DND-41 (cell line): ENCODE data around the gene CSNK1G1.
A peak's percentile ranks its signal among the peaks of the same experiment; 100 is the strongest.

Experiments used
- ATAC-seq: fragments of 200-7000 bp; cut with Tn5 transposase; 3 replicates; pipeline ENCODE4 v1.9.1; 2021; ENCODE audit warnings: low read depth; ENCODE audit not compliant: insufficient read depth
- DNase-seq: peaks from one replicate; pipeline ENCODE4 v3.0.0-alpha.2; 2020
- H2AFZ ChIP-seq: 2 replicates; pipeline ENCODE4 v1.6.0; 2012; ENCODE audit warnings: low read depth, low read length
- H3K27ac ChIP-seq: 2 replicates; pipeline ENCODE4 v1.5.1; 2012; ENCODE audit warnings: low read length, inconsistent platforms
- H3K27me3 ChIP-seq: fragments of 200-600 bp; sonication (generic); 2 replicates; pipeline ENCODE4 v1.6.0; 2012; ENCODE audit warnings: low read length, mild to moderate bottlenecking, inconsistent platforms; ENCODE audit not compliant: insufficient read depth, poor library complexity
- H3K36me3 ChIP-seq: 2 replicates; pipeline ENCODE4 v1.5.1; 2012; ENCODE audit warnings: low read length, inconsistent platforms; ENCODE audit not compliant: insufficient read depth
- H3K4me1 ChIP-seq: 2 replicates; pipeline ENCODE4 v1.5.1; 2012; ENCODE audit warnings: mild to moderate bottlenecking, low read length; ENCODE audit not compliant: insufficient read depth
- H3K4me2 ChIP-seq: 2 replicates; pipeline ENCODE4 v1.6.0; 2012; ENCODE audit warnings: mild to moderate bottlenecking, moderate library complexity, low read length, inconsistent platforms; ENCODE audit not compliant: insufficient read depth
- H3K4me3 ChIP-seq, 2 experiments: fragments of 200-600 bp in 1 of 2; shearing (Covaris generic) in 1 of 2; 2 replicates each; pipeline ENCODE4 v1.5.1; 2012 to 2016; ENCODE audit warnings: inconsistent platforms in 2 of 2, low read length in 2 of 2, mild to moderate bottlenecking in 2 of 2, low read depth in 1 of 2, moderate library complexity in 1 of 2
- H3K79me2 ChIP-seq: 2 replicates; pipeline ENCODE4 v1.6.0; 2012; ENCODE audit warnings: low read length, inconsistent platforms; ENCODE audit not compliant: insufficient read depth
- H3K9ac ChIP-seq: 2 replicates; pipeline ENCODE4 v1.6.0; 2012; ENCODE audit warnings: low read depth, mild to moderate bottlenecking, inconsistent platforms, low read length, moderate library complexity
- H3K9me3 ChIP-seq: 2 replicates; pipeline ENCODE4 v1.5.1; 2012; ENCODE audit warnings: low read length, moderate library complexity, mild to moderate bottlenecking, inconsistent platforms; ENCODE audit not compliant: insufficient read depth, severe bottlenecking
- H4K20me1 ChIP-seq: 2 replicates; pipeline ENCODE4 v1.6.0; 2012; ENCODE audit warnings: low read length; ENCODE audit not compliant: insufficient read depth
- CTCF ChIP-seq: IDR thresholded peaks from 2 replicates; pipeline ENCODE4 v1.5.1; 2012; ENCODE audit warnings: borderline replicate concordance, low read length, moderate library complexity, mild to moderate bottlenecking; ENCODE audit not compliant: poor library complexity, severe bottlenecking; ENCODE audit errors: extremely low read depth
- EZH2 ChIP-seq: IDR thresholded peaks from 3 replicates; pipeline ENCODE4 v1.6.1; 2012; ENCODE audit warnings: borderline replicate concordance, low read depth, mild to moderate bottlenecking, moderate library complexity, low read length, inconsistent platforms; ENCODE audit not compliant: severe bottlenecking

The CSNK1G1 gene

GRCh38 chr15:64155802-64156651 lies 199.9 kb downstream of the CSNK1G1 start:
- TF ChIP-seq EZH2 (no peak), CTCF (no peak)
- H3K27ac ChIP-seq: no peak overlapping the region
- DNase-seq (no peak), ATAC-seq (no peak)
- peaks cover 35% of the 10 kb centered on the region for H3K4me1 ChIP-seq
- H4K20me1 ChIP-seq: peaks cover 14% of the 10 kb centered on the region; the same call in 1 of the 2 replicates
- H2AFZ ChIP-seq: no peak overlapping the region
- peaks cover 61% of the 10 kb centered on the region for H3K36me3 ChIP-seq
- no peaks in the 10 kb centered on the region for H3K27me3 ChIP-seq
- H3K79me2 ChIP-seq: peaks cover 13% of the 10 kb centered on the region; the same call in 1 of the 2 replicates
- H3K4me3 ChIP-seq: no peak overlapping the region
- no peaks in the 10 kb centered on the region for H3K9me3 ChIP-seq
- no peak overlapping the region for H3K9ac ChIP-seq
- no peak overlapping the region for H3K4me2 ChIP-seq

GRCh38 chr15:64153480-64154367 lies 202.2 kb downstream of the CSNK1G1 start:
- Histone ChIP-seq H4K20me1 (peaks cover 13% of the 10 kb centered on the region; the same call in 1 of the 2 replicates), H3K27me3 (no peaks in the 10 kb centered on the region), H3K4me3 (peak overlapping the region in 1 of 2 experiments; percentile 36; a peak in 1 of 4 replicates), H3K79me2 (peaks cover under 1% of the 10 kb centered on the region; the same call in 1 of the 2 replicates), H3K4me2 (peak overlapping the region; percentile 57), H3K9me3 (no peaks in the 10 kb centered on the region), H2AFZ (peak overlapping the region; percentile 67), H3K27ac (0 out of 2 replicates have a peak overlapping the region, but pooled peaks have one; percentile 30), H3K4me1 (peaks cover 15% of the 10 kb centered on the region), H3K36me3 (peaks cover 46% of the 10 kb centered on the region), H3K9ac (peak overlapping the region; percentile 33; the same call in 1 of the 2 replicates)
- peak; percentile 96 for ATAC-seq
- TF ChIP-seq CTCF: peak; percentile 96
- TF ChIP-seq EZH2: no peak
- peak; percentile 88 for DNase-seq

- DNase-seq (no peak), ATAC-seq (no peak)
- peaks cover 8% of the 10 kb centered on the region; the same call in 1 of the 2 replicates for H4K20me1 ChIP-seq
- H3K27ac ChIP-seq: no peak overlapping the region; the same call in 1 of the 2 replicates
- H3K4me3 ChIP-seq: no peak overlapping the region
- no peaks in the 10 kb centered on the region for H3K27me3 ChIP-seq
- H3K9me3 ChIP-seq: no peaks in the 10 kb centered on the region
- H3K4me1 ChIP-seq: peaks cover 11% of the 10 kb centered on the region
- TF ChIP-seq EZH2: no peak
- no peak for TF ChIP-seq CTCF
- H3K9ac ChIP-seq: no peak overlapping the region
- H2AFZ ChIP-seq: peak overlapping the region; percentile 67; the same call in 1 of the 2 replicates
- H3K36me3 ChIP-seq: peaks cover 36% of the 10 kb centered on the region
- H3K79me2 ChIP-seq: no peaks in the 10 kb centered on the region
- H3K4me2 ChIP-seq: peak overlapping the region; percentile 57
These were observed 203.2 kb downstream of the CSNK1G1 start for GRCh38 chr15:64152507-64153387.
